ENCODE data around the gene PLCB3.

Gene PLCB3

GRCh38 chr11:64299847-64300648 is 48.7 kb downstream of the PLCB3 start, which contains the start of gene CATSPERZ:
Gene CATSPERZ (plus strand): TSS chr11:64300358. CDS start chr11:64300411, 53 bp downstream.
- in situ Hi-C loops (cut with MboI; ENCODE audit: low sequenced_read_pairs, unreplicated experiment) = loop anchor here (25.0 kb wide), 1 partner anchor 313 kb away; the partner anchor contains the start of gene OTUB1
- TF ChIP-seq CTCF (IDR thresholded peaks at IDR 0.05; ENCODE audit: borderline replicate concordance, control extremely low read depth, extremely low read depth, insufficient read depth, missing control alignments) = no peak
- DNase-seq (ENCODE audit: low spot score) = no peak

- no peak for DNase-seq (ENCODE audit: low spot score)
- no peak for TF ChIP-seq CTCF (IDR thresholded peaks at IDR 0.05; ENCODE audit: borderline replicate concordance, control extremely low read depth, extremely low read depth, insufficient read depth, missing control alignments)
- in situ Hi-C loops (cut with MboI; ENCODE audit: low sequenced_read_pairs, unreplicated experiment) = no loop called here
Observed at GRCh38 chr11:64303109-64304031, 52.0 kb downstream of the PLCB3 start.

- in situ Hi-C loops (cut with MboI; ENCODE audit: low sequenced_read_pairs, unreplicated experiment) = no loop called here
- TF ChIP-seq CTCF (IDR thresholded peaks at IDR 0.05; ENCODE audit: borderline replicate concordance, control extremely low read depth, extremely low read depth, insufficient read depth, missing control alignments) = no peak
- DNase-seq (ENCODE audit: low spot score) = no peak
Observed at GRCh38 chr11:64304032-64304315, 52.6 kb downstream of the PLCB3 start.

GRCh38 chr11:64304316-64305072 is 53.2 kb downstream of the PLCB3 start:
- TF ChIP-seq CTCF (IDR thresholded peaks at IDR 0.05; ENCODE audit: borderline replicate concordance, control extremely low read depth, extremely low read depth, insufficient read depth, missing control alignments) = peak; percentile 88
- in situ Hi-C loops (cut with MboI; ENCODE audit: low sequenced_read_pairs, unreplicated experiment) = no loop called here
- peak; percentile 88 for DNase-seq (ENCODE audit: low spot score)

- DNase-seq (ENCODE audit: low spot score) = peak; percentile 100
- in situ Hi-C loops (cut with MboI; ENCODE audit: low sequenced_read_pairs, unreplicated experiment) = no loop called here
- TF ChIP-seq CTCF (IDR thresholded peaks at IDR 0.05; ENCODE audit: borderline replicate concordance, control extremely low read depth, extremely low read depth, insufficient read depth, missing control alignments) = no peak
Observed at GRCh38 chr11:64305075-64305690, 53.9 kb downstream of the PLCB3 start, which contains the start of gene ESRRA. Gene ESRRA (plus strand): TSS chr11:64305524. CDS start chr11:64307180, 1,656 bp downstream.

Measured in GM13976 (cell line).